HG03196 (cell line): ENCODE results near the gene MED8.

Source experiments
- ATAC-seq: cut with Tn5 transposase; IDR thresholded peaks from one replicate; pipeline ENCODE4 v1.9.1; 2021; ENCODE audit not compliant: unreplicated experiment

MED8 gene

GRCh38 chr1:43339584-43340232 lies 49.9 kb downstream of the MED8 start:
- no peak for ATAC-seq

- ATAC-seq: no peak
Measured at GRCh38 chr1:43338001-43338400, 51.6 kb downstream of the MED8 start.

- ATAC-seq: no peak
Measured at GRCh38 chr1:43337588-43337987, 52.0 kb downstream of the MED8 start, which contains the start of gene MPL. Gene MPL, plus strand, starts transcription at chr1:43337818. Its CDS starts 31 bp downstream, at chr1:43337849.

GRCh38 chr1:43334453-43335205 lies 55.0 kb downstream of the MED8 start:
- ATAC-seq: no peak
